NCI-H2227 (cell line): Measurements from ENCODE around the gene DHODH.

ENCODE experiments used
- DNase-seq: peaks from one replicate; lab custom pipeline; 2025; ENCODE audit not compliant: unreplicated experiment; lab: John Stamatoyannopoulos, UW

The DHODH gene

DNA sequence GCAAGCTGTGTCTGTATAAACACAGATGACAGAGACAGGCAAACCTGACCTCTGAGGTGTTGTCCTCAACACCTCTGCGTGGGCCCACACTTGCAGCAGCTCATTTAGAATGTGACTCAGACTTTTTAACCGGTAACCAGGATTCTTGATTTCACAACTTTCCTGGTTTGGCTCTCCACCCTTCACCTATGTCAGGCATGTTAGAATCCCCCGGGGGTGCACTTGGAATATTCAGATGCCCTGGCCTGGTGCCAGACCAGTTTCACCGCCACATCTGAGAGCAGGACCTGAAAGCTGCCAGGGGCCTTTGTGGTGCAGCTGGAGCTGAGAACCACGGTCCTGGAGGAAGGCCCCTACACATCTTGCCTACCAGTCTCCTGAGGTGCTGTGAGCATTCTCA is 4.8 kb downstream of the DHODH start:
- no peak for DNase-seq

DNA sequence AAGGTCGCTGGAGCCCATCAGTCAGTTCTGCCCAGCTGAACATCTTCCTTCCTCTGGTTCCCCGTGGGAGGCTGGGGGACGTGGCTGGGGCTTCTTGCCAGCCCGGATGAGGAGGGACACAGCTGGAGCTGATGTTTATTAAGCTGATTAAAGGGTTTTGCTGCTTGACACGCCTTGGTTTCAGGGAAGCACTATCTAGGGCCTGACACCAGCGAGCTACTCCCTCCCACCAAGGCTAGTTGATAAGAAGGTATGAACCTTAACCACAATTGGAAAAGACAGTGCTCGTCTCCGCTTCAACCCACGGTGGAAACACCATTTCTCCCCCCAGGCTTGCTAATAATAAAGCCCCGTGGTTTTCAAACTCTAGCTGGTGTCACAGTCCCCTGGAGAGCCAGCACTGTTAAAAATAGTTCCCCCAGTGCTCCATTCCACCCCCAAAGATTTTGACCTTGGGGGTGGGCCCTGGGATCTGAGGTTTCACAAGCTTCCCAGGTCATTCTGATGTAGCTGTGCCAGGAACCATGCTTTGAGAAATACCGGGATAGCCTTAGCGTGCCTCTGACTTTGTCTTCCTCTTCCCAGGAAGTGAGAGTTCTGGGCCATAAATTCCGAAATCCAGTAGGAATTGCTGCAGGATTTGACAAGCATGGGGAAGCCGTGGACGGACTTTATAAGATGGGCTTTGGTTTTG is 5.5 kb downstream of the DHODH start:
- peak; percentile 8 for DNase-seq

DNA sequence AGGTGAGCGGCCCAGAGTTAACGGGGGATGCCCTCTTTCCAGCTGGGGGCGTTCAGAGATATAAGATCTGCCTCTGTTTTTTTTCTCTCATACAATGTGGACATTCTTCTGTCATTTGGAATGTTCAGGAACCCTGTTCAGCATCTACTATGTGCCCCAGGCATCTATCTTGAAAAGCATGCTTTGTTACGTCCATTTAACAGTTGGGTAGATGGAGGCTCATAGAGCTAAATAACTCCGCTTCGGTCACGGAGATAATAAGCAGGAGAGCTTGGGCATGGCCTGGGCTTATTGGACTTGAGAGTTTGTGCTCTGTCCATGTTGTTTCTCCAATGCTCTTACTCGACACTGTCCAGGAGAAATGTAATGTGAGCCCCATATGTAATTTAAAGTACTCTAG is 6.1 kb downstream of the DHODH start:
- no peak for DNase-seq

DNA sequence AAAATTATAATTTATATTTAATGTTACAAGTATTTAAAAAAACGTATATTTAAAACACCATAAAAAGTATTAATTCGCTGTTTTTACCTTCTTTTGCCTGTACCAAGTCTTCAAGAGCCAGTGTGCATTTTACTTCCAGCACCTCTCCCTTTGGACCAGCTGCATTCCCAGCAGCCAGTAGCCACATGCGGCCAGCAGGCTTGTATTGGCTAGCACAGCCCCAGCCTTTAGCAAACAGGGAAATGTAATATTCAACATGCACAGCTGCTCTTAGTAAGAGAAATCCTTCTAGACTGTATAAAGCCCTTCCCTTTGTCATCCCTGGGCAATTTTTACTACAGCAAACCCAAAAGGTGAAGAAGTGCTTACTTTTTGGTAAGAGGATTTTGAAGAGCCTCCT is 6.6 kb downstream of the DHODH start:
- no peak for DNase-seq

- no peak for DNase-seq
Observed at GRCh38 chr16:72018470-72018869, 9.9 kb downstream of the DHODH start.

DNA sequence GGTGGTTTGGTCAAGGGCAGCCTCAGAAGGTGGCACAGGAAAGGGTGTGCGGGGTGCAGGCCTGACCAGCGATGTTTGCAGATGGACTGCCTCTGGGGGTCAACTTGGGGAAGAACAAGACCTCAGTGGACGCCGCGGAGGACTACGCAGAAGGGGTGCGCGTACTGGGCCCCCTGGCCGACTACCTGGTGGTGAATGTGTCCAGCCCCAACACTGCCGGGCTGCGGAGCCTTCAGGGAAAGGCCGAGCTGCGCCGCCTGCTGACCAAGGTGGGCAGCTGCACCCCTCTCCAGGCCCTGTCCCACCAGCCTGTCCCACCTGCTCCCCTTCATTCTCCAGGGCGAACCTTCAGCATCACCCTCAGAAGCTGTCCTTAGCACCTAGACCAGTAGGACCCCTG is 12.5 kb downstream of the DHODH start:
- no peak for DNase-seq

DNA sequence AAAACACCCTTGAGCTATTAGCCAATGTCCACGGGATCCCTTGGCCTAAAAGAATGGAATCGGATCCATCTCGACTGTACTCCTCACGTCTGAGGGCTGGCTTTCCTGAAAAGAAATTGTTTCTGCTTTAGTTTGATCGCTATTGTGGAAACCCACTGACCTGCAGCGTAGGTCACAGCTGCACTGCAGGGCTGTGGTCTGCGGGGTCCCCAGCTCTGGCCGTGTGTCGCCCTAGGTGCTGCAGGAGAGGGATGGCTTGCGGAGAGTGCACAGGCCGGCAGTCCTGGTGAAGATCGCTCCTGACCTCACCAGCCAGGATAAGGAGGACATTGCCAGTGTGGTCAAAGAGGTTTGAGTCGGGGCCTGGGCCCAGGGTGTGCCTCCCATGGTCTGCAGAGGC is 13.6 kb downstream of the DHODH start:
- DNase-seq: no peak

DNA sequence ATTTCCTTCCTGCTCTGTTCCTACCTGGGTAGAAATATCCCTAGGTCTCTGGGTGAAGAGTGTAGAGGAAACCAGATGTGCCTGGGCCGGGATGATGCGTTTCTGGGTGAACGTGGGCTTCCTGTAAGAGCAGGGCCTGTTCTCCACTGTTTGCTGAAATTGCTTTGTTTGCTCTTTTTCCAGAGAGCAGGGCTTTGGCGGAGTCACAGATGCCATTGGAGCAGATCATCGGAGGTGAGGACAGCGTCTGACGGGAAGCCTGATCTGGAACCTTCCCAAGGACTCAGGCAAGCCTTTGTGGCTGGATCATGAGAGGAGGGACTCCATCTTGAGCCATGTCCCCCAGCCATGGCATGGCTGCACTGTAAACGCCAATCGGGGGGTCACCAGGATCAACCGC is 15.4 kb downstream of the DHODH start:
- DNase-seq: no peak

DNA sequence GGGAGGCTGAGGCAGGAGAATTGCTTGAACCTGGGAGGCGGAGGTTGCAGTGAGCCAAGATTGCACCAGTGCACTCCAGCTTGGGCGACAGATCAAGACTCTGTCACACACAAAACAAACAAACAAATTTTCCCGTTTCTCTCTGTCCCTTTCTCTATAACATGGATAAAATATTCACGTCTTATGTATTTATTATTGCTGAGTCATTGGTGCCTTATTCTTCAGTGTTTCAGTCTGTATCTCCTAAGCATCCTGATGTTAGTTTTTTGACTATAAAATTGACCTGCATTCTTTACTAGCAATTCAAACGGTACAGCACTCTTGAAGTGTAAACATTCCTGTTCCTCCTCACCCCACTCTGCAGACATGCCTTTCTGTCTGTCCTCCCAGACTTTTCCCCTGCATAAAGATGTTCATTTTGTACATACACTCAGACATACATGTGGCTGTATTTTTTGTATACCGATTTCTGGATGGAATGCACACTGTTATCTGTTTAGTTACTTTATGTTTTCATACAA is 16.4 kb downstream of the DHODH start:
- DNase-seq: no peak

- no peak for DNase-seq
Observed at GRCh38 chr16:72025404-72026114, 17.0 kb downstream of the DHODH start.

GRCh38 chr16:72027669-72028378 is 19.3 kb downstream of the DHODH start:
- DNase-seq: no peak

GRCh38 chr16:72029567-72030271 is 21.2 kb downstream of the DHODH start:
- no peak for DNase-seq

DNA sequence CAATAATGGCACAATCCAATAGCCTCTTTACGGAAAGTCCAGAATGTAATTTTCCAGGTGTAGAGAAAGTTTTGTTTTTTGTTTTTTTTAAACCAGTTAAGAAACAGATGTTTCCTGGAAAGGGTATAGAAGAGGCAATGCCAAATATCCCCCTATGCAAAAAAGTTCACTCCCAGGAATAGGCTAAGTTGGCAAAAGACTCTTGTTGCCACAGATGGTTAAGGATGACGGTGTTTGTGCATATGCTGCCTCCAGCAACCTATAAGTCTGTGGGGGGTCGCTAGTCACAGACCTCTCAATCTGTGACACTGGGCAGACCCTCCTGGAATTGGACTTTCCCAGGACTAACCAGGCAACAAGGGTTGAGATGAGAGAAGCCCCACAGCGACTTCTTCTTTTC is 24.9 kb downstream of the DHODH start:
- DNase-seq: no peak

DNA sequence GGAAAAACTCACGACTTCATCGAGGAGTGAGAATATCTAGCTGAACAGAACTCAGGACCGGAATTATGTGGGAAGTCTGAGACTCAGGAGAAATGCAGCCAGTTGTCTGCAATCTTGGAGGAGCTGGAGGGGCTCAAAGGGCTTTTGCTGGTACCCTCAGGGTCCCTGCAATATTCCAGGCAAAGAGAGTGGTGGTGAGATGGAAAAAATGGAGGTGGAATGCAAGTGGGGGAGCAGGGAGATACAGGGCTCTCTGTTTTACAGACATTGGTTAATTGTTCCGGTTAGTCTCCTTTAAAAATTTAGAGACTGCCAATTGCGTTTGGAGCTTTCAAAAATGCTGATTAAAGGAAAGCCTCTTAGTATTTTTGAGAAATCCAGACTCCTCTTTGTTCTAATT is 27.6 kb downstream of the DHODH start:
- no peak for DNase-seq

GRCh38 chr16:72042157-72042660 is 33.7 kb downstream of the DHODH start:
- no peak for DNase-seq

GRCh38 chr16:72043058-72043457 is 34.5 kb downstream of the DHODH start:
- no peak for DNase-seq

- DNase-seq: no peak
Observed at GRCh38 chr16:72043539-72043938, 35.0 kb downstream of the DHODH start.

DNA sequence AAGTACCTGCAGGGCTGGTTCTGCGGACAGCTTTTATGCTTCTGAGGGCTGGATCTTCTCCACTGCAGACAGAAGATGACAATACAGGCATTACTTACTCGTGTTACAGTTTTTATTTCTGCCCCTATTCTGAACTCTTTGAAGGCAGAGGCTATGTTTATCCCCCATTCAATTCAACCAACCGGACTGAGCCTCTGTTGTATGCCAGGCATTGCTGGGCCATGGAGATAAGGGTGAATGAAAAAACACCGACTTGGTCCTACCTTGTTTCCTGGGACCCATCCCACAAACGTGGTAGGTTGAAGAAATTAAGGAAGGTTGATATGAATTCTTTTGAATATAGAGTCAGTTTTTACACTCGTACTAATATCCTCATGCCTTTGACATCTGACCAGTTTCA is 35.8 kb downstream of the DHODH start:
- no peak for DNase-seq

DNA sequence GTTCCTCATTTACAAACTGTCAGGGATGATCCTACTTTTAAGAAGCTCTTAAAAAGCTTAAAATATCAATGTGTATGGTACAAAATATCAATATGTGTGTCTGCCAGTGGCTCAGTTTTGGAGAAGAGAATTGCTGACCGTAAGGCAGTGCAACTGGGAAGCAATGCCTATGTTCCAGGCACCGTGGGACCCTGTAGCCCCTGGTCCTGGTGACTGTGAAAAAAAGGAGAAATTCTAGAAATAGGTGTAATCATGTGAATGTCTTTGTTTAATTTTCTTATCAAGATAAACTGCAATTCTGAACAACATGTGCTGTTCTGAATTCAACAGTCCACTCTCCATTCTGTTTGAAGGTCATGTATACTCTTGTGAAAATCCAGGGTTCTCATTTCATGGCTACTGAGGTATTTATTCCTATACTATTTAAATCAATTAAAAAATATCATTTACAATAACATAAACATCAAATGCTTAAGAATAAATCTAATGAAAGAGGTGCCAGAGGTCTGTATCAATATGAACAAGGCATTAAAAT is 36.3 kb downstream of the DHODH start:
- no peak for DNase-seq

- no peak for DNase-seq
Observed at GRCh38 chr16:72049110-72049509, 40.6 kb downstream of the DHODH start.
